IPS-18a (cell line): ENCODE measurements around the gene UBAP1L.
A peak's percentile ranks its signal among the peaks of the same experiment; 100 is the strongest.

ENCODE experiments used
- H3K27ac ChIP-seq: one replicate; pipeline ENCODE4 v1.5.1; 2013; ENCODE audit warnings: low read length
- H3K27me3 ChIP-seq: one replicate; pipeline ENCODE4 v1.6.1; 2013; ENCODE audit warnings: mild to moderate bottlenecking, low read length; ENCODE audit not compliant: control insufficient read depth, insufficient read depth
- H3K36me3 ChIP-seq: one replicate; pipeline ENCODE4 v1.6.1; 2013; ENCODE audit warnings: low read depth, low read length; ENCODE audit not compliant: control insufficient read depth
- H3K4me1 ChIP-seq: one replicate; pipeline ENCODE4 v1.6.1; 2013; ENCODE audit warnings: low read depth, low read length; ENCODE audit not compliant: control insufficient read depth
- H3K4me3 ChIP-seq: one replicate; pipeline ENCODE4 v1.5.1; 2013; ENCODE audit warnings: low read length
- H3K9ac ChIP-seq: one replicate; pipeline ENCODE4 v1.6.1; 2013; ENCODE audit warnings: mild to moderate bottlenecking, low read length, moderate library complexity
- H3K9me3 ChIP-seq: one replicate; pipeline ENCODE4 v1.6.1; 2013; ENCODE audit warnings: low read depth, low read length; ENCODE audit not compliant: control insufficient read depth

Gene UBAP1L

GRCh38 chr15:65058394-65059368 is 56.3 kb downstream of the UBAP1L start:
- Histone ChIP-seq H3K36me3 (no peaks in the 10 kb centered on the region), H3K4me3 (no peak overlapping the region), H3K27me3 (no peaks in the 10 kb centered on the region), H3K4me1 (no peaks in the 10 kb centered on the region), H3K9ac (no peak overlapping the region), H3K27ac (no peak overlapping the region), H3K9me3 (no peaks in the 10 kb centered on the region)

- Histone ChIP-seq H3K27me3 (no peaks in the 10 kb centered on the region), H3K4me3 (no peak overlapping the region), H3K36me3 (no peaks in the 10 kb centered on the region), H3K4me1 (no peaks in the 10 kb centered on the region), H3K9me3 (no peaks in the 10 kb centered on the region), H3K9ac (no peak overlapping the region), H3K27ac (no peak overlapping the region)
These were observed 57.5 kb downstream of the UBAP1L start for GRCh38 chr15:65057549-65057940.

DNA sequence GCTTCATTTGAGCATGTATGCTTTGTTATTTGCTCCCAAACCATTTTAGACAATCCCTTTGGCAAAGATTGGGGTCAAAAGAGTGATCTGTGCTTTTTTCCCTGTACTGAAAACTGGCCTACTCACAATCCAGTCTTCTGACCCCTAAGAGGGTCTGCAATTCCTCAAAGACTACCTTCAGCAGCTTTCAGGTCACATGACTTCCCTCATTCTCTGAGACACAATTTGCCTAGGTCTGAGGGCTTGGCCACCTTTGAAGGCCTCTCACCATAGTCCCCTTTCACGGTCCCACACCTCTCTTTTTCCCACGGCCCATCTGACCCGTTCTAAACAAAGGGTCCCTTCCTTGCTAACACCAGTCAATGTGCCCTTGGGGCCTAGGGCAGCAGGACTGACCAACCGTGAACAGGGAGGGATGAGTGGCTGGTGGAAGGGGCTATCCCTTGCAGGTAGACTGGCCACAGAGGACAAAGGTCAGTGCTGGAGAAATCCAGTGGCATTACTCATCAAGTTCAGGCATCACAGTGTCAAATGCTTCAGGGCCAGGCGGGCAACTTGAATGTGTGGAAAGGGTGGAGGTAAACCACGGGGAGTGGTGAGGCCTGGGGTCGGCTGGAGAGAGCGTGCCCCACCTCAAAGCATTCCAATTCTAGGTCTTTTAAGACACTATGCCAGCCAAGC is 58.0 kb downstream of the UBAP1L start:
- no peak overlapping the region for H3K9ac ChIP-seq
- no peaks in the 10 kb centered on the region for H3K36me3 ChIP-seq
- no peak overlapping the region for H3K27ac ChIP-seq
- no peaks in the 10 kb centered on the region for H3K27me3 ChIP-seq
- no peaks in the 10 kb centered on the region for H3K4me1 ChIP-seq
- H3K4me3 ChIP-seq: no peak overlapping the region
- H3K9me3 ChIP-seq: no peaks in the 10 kb centered on the region

DNA sequence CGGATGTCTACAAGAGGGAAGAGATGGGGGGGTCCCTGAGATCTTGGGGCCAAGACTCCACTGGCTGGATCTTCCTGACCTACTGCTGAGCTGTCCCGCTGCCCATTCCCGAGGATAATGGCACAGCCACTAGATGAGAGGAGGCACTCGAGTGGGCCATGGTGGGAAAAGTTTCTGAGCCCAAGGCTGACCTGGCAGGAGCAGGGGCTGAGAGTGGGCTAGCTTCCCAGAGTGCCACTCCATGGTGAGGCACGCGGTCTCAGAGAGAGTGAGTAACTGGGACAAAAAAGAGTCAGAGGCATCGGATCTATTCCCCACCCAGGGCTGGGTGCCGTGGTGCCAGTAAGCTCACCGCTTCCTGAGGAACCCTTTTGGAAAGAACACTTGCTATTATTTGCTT is 58.9 kb downstream of the UBAP1L start:
- Histone ChIP-seq H3K9me3 (no peaks in the 10 kb centered on the region), H3K4me3 (no peak overlapping the region), H3K27ac (no peak overlapping the region), H3K27me3 (no peaks in the 10 kb centered on the region), H3K9ac (no peak overlapping the region), H3K4me1 (no peaks in the 10 kb centered on the region), H3K36me3 (no peaks in the 10 kb centered on the region)

DNA sequence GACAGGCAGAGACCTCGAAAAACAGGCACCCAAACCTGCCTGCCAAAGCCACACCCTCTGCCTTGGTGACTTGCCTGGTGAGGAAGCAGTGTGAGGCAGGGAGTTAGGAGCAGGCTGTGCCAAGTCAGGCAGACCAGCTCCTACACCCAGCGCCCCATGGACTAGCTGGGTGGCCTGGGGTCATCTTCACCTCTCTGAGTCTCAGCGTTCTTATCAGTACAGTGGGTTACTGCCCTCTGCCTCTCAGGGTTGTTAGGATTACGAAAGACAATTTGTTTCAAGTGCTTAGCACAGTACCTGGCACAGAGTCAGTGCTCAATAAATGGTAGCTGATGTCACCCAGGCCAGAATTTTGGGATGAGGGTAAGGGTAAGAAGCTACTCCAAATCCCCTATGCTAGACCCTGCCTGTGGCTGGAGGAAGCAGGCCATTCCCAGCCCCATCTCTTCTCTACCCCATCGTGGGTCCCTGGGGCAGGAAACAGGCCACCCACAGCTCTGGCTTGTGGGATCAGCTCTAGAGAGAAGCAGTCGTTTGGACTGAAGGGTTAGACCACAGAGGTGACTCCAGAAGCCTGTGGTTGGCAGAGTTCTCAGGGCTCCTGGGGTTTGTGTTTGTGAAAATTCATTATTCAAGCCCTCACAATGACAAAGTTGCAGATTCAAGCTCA is 59.7 kb downstream of the UBAP1L start:
- H3K4me3 ChIP-seq: no peak overlapping the region
- no peaks in the 10 kb centered on the region for H3K27me3 ChIP-seq
- no peaks in the 10 kb centered on the region for H3K4me1 ChIP-seq
- no peaks in the 10 kb centered on the region for H3K9me3 ChIP-seq
- H3K27ac ChIP-seq: no peak overlapping the region
- no peak overlapping the region for H3K9ac ChIP-seq
- no peaks in the 10 kb centered on the region for H3K36me3 ChIP-seq

GRCh38 chr15:65054333-65055200 is 60.4 kb downstream of the UBAP1L start:
- Histone ChIP-seq H3K9ac (no peak overlapping the region), H3K27ac (no peak overlapping the region), H3K27me3 (no peaks in the 10 kb centered on the region), H3K36me3 (no peaks in the 10 kb centered on the region), H3K9me3 (no peaks in the 10 kb centered on the region), H3K4me1 (peaks cover 2% of the 10 kb centered on the region), H3K4me3 (no peak overlapping the region)

- no peak overlapping the region for H3K4me3 ChIP-seq
- H3K27ac ChIP-seq: no peak overlapping the region
- H3K27me3 ChIP-seq: no peaks in the 10 kb centered on the region
- H3K36me3 ChIP-seq: no peaks in the 10 kb centered on the region
- H3K9me3 ChIP-seq: no peaks in the 10 kb centered on the region
- H3K4me1 ChIP-seq: peaks cover 4% of the 10 kb centered on the region
- H3K9ac ChIP-seq: no peak overlapping the region
These were observed 62.0 kb downstream of the UBAP1L start for GRCh38 chr15:65052956-65053355.

GRCh38 chr15:65051266-65051665 is 63.7 kb downstream of the UBAP1L start:
- H3K4me3 ChIP-seq: no peak overlapping the region
- H3K9ac ChIP-seq: no peak overlapping the region
- H3K4me1 ChIP-seq: peaks cover 4% of the 10 kb centered on the region
- no peaks in the 10 kb centered on the region for H3K27me3 ChIP-seq
- no peaks in the 10 kb centered on the region for H3K9me3 ChIP-seq
- H3K27ac ChIP-seq: no peak overlapping the region
- H3K36me3 ChIP-seq: no peaks in the 10 kb centered on the region

DNA sequence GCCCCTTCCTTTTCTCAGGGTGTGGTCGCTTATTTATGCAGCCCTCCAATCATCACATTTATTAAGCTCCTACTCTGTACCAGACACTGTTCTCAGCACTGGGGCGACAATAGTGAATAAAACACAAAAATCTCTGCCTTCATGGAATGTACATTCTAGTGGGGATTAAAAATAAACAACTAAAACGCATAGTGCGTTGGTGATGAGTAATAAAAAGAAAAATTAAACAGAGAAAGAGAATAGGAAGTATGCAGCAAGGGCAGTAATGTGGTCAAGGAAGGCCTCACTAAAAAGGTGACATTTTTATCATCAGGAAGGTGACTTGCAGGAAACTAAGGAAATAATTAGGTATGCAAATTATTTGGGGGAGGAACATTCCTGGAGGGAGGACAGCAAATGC is 64.7 kb downstream of the UBAP1L start:
- Histone ChIP-seq H3K9ac (no peak overlapping the region), H3K4me3 (no peak overlapping the region), H3K9me3 (no peaks in the 10 kb centered on the region), H3K27ac (no peak overlapping the region), H3K27me3 (no peaks in the 10 kb centered on the region), H3K4me1 (peaks cover 4% of the 10 kb centered on the region), H3K36me3 (no peaks in the 10 kb centered on the region)

DNA sequence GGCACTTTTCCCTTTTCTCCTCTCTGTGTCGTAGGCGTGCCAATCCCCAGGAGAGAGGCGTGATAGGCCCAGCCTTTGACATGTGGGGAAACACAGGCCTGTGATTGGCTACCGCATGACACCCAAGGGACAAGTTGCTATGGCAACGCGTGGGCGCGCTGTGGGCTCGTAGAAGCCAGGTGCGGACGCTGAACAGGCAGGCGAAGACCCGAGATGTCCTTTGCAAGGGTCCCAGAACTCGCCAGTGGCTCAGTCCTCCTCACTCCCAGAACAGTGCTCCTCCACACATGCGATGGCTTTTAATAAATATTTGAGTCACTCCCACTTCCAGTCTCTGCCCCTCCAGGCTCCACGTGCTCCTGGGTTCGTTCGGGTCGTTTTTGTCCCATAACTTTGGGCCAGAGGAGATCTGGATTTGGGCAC is 65.6 kb downstream of the UBAP1L start:
- no peaks in the 10 kb centered on the region for H3K9me3 ChIP-seq
- H3K27me3 ChIP-seq: no peaks in the 10 kb centered on the region
- peak overlapping the region; percentile 38 for H3K9ac ChIP-seq
- H3K4me3 ChIP-seq: peak overlapping the region; percentile 52
- H3K27ac ChIP-seq: no peak overlapping the region
- H3K4me1 ChIP-seq: peaks cover 4% of the 10 kb centered on the region
- no peaks in the 10 kb centered on the region for H3K36me3 ChIP-seq

GRCh38 chr15:65048241-65048640 is 66.8 kb downstream of the UBAP1L start:
- Histone ChIP-seq H3K4me1 (peaks cover 4% of the 10 kb centered on the region), H3K27ac (no peak overlapping the region), H3K9me3 (no peaks in the 10 kb centered on the region), H3K4me3 (no peak overlapping the region), H3K9ac (no peak overlapping the region), H3K36me3 (no peaks in the 10 kb centered on the region), H3K27me3 (no peaks in the 10 kb centered on the region)
